ENCODE measurements around the gene ONECUT2.

Gene ONECUT2

DNA sequence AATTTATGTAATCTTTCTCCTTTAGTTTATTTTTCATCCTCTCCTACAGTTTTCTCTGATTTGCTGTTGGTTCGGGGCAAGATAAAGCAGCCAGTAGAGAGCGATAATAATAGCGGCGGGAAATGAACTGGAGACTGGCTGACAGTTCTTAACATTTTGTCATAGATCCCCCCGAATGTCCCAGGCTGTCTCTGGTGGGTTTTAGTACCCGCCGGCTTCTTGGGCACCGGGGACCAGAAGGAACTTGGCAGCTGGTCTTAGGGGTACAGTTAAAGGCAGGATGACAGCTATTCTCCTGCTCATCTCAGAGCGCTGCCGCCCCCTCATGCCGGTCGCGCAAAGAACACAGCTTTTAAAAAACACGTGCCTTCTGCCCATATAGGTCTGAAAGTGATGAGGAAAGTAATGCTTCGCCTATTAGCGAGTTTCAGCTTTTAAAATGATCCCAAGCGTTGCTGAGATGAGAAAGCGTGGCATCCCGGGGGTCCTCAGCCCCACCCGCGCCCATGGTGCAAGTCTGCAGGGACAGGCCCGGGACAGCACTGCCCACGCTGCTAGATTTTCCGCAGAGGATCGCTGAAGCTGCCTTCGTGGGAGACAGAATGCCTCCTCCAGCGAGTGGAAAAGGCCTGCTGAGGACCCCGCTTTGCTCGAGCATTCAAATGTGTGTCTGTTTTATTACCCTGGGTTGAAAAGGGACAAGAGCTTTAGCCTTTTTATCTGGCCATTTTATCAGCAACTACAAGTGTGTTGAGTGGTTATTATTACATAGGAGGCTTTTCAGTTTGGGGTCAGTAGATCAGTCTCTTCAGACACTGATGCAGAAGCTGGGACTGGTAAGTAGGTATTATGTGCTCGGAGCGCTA lies 3.8 kb downstream of the ONECUT2 start:
- H2AFZ ChIP-seq (ENCODE audit: low read length): no peak overlapping the region
- H3F3A ChIP-seq (ENCODE audit: insufficient read depth, low read length): no peaks in the 10 kb centered on the region
- H3K27ac ChIP-seq (ENCODE audit: low read depth, low read length, poor library complexity, severe bottlenecking): no peak overlapping the region
- H3K4me1 ChIP-seq (ENCODE audit: insufficient read depth, low read length, severe bottlenecking): no peaks in the 10 kb centered on the region
- H3K9me2 ChIP-seq (ENCODE audit: low read depth, low read length): no peaks in the 10 kb centered on the region
- no peaks in the 10 kb centered on the region for H3K79me2 ChIP-seq (ENCODE audit: insufficient read depth, low read length)
- no peaks in the 10 kb centered on the region for H4K20me1 ChIP-seq (ENCODE audit: insufficient read depth, low read length)
- H3K36me3 ChIP-seq (ENCODE audit: insufficient read depth, low read length): no peaks in the 10 kb centered on the region
- H3K27me3 ChIP-seq (ENCODE audit: insufficient read depth, low read length): no peaks in the 10 kb centered on the region
- no peak for TF ChIP-seq EZH2 (IDR thresholded peaks at IDR 0.05; ENCODE audit: borderline replicate concordance, low read length)
- TF ChIP-seq, protein P1, sequence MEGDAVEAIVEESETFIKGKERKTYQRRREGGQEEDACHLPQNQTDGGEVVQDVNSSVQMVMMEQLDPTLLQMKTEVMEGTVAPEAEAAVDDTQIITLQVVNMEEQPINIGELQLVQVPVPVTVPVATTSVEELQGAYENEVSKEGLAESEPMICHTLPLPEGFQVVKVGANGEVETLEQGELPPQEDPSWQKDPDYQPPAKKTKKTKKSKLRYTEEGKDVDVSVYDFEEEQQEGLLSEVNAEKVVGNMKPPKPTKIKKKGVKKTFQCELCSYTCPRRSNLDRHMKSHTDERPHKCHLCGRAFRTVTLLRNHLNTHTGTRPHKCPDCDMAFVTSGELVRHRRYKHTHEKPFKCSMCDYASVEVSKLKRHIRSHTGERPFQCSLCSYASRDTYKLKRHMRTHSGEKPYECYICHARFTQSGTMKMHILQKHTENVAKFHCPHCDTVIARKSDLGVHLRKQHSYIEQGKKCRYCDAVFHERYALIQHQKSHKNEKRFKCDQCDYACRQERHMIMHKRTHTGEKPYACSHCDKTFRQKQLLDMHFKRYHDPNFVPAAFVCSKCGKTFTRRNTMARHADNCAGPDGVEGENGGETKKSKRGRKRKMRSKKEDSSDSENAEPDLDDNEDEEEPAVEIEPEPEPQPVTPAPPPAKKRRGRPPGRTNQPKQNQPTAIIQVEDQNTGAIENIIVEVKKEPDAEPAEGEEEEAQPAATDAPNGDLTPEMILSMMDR (IDR thresholded peaks at IDR 0.05; ENCODE audit: low read length): peak; percentile 7; the same call in 1 of the 2 replicates
- H3K4me3 ChIP-seq (ENCODE audit: low read depth, low read length, poor library complexity, severe bottlenecking): no peak overlapping the region
- H3K9me3 ChIP-seq (ENCODE audit: low read length): no peaks in the 10 kb centered on the region
- no peak overlapping the region for H3K4me2 ChIP-seq (ENCODE audit: low read length)
- no peak overlapping the region for H3K9ac ChIP-seq (ENCODE audit: low read length)

GRCh38 chr18:57439609-57439968 lies 4.4 kb downstream of the ONECUT2 start:
- H3K9ac ChIP-seq (ENCODE audit: low read length): no peak overlapping the region
- H3K4me2 ChIP-seq (ENCODE audit: low read length): no peak overlapping the region
- no peaks in the 10 kb centered on the region for H3K36me3 ChIP-seq (ENCODE audit: insufficient read depth, low read length)
- TF ChIP-seq, protein P1 (IDR thresholded peaks at IDR 0.05; ENCODE audit: low read length): no peak
- TF ChIP-seq EZH2 (IDR thresholded peaks at IDR 0.05; ENCODE audit: borderline replicate concordance, low read length): no peak
- H2AFZ ChIP-seq (ENCODE audit: low read length): no peak overlapping the region
- no peaks in the 10 kb centered on the region for H3K27me3 ChIP-seq (ENCODE audit: insufficient read depth, low read length)
- H3K4me1 ChIP-seq (ENCODE audit: insufficient read depth, low read length, severe bottlenecking): no peaks in the 10 kb centered on the region
- H3K9me3 ChIP-seq (ENCODE audit: low read length): no peaks in the 10 kb centered on the region
- H3K27ac ChIP-seq (ENCODE audit: low read depth, low read length, poor library complexity, severe bottlenecking): no peak overlapping the region
- H3F3A ChIP-seq (ENCODE audit: insufficient read depth, low read length): no peaks in the 10 kb centered on the region
- H3K79me2 ChIP-seq (ENCODE audit: insufficient read depth, low read length): no peaks in the 10 kb centered on the region
- H3K9me2 ChIP-seq (ENCODE audit: low read depth, low read length): no peaks in the 10 kb centered on the region
- no peak overlapping the region for H3K4me3 ChIP-seq (ENCODE audit: low read depth, low read length, poor library complexity, severe bottlenecking)
- no peaks in the 10 kb centered on the region for H4K20me1 ChIP-seq (ENCODE audit: insufficient read depth, low read length)

GRCh38 chr18:57439985-57440330 lies 4.8 kb downstream of the ONECUT2 start:
- no peaks in the 10 kb centered on the region for H3K36me3 ChIP-seq (ENCODE audit: insufficient read depth, low read length)
- H2AFZ ChIP-seq (ENCODE audit: low read length): no peak overlapping the region
- H3K9me3 ChIP-seq (ENCODE audit: low read length): no peaks in the 10 kb centered on the region
- no peak for TF ChIP-seq EZH2 (IDR thresholded peaks at IDR 0.05; ENCODE audit: borderline replicate concordance, low read length)
- TF ChIP-seq, protein P1 (IDR thresholded peaks at IDR 0.05; ENCODE audit: low read length): no peak
- no peaks in the 10 kb centered on the region for H3F3A ChIP-seq (ENCODE audit: insufficient read depth, low read length)
- H4K20me1 ChIP-seq (ENCODE audit: insufficient read depth, low read length): no peaks in the 10 kb centered on the region
- H3K27me3 ChIP-seq (ENCODE audit: insufficient read depth, low read length): no peaks in the 10 kb centered on the region
- H3K4me1 ChIP-seq (ENCODE audit: insufficient read depth, low read length, severe bottlenecking): no peaks in the 10 kb centered on the region
- no peak overlapping the region for H3K9ac ChIP-seq (ENCODE audit: low read length)
- H3K4me3 ChIP-seq (ENCODE audit: low read depth, low read length, poor library complexity, severe bottlenecking): no peak overlapping the region
- H3K79me2 ChIP-seq (ENCODE audit: insufficient read depth, low read length): no peaks in the 10 kb centered on the region
- no peak overlapping the region for H3K4me2 ChIP-seq (ENCODE audit: low read length)
- no peak overlapping the region for H3K27ac ChIP-seq (ENCODE audit: low read depth, low read length, poor library complexity, severe bottlenecking)
- no peaks in the 10 kb centered on the region for H3K9me2 ChIP-seq (ENCODE audit: low read depth, low read length)

Data from OCI-LY1 (cell line).